K562 (cell line): ENCODE measurements around the gene CALHM3. TPM values are rescaled to one million over a fixed set of nuclear protein-coding genes. Genes with fewer than 3 reads are reported as not detected.

Experiments used
- ATAC-seq: fragments of 200-7000 bp; cut with Tn5 transposase; 3 replicates; pipeline ENCODE4 v1.9.1; 2020; ENCODE audit warnings: moderate library complexity
- BruUV-seq: library from RNA; stranded (reverse); fragments of 400-500 nt; replicated peaks from 2 replicates; lab custom pipeline; 2021; lab: Mats Ljungman, UMichigan
- CTCF ChIA-PET: fragments of 300-600 bp; formaldehyde crosslinking; extraction: SDS; loops from one replicate; lab custom pipeline; 2021; ENCODE audit warnings: low intra/inter-chr PET ratio; lab: Yijun Ruan, JAX
- POLR2A ChIA-PET: fragments of 300-600, 350-650 bp; sonication (Branson Sonifier 250); formaldehyde crosslinking; extraction: SDS; loops from one replicate; lab custom pipeline; 2021; ENCODE audit warnings: antibody characterized with exemption, inconsistent platforms; lab: Yijun Ruan, JAX
- DNase-seq, 4 experiments: peaks; one replicate each; pipeline versions ENCODE4 v3.0.0 to v3.0.0-alpha.2; 2011 to 2018; ENCODE audit warnings: low spot score in 3 of 4, mixed read lengths in 3 of 4; ENCODE audit errors: extremely low read depth in 1 of 4
- FAIRE-seq: peaks from 2 replicates; lab custom pipeline; 2011; peaks lifted over from hg19 to GRCh38; lab: Jason Lieb, UNC
- H2AFZ ChIP-seq: 2 replicates; pipeline ENCODE4 v1.6.0; 2011; ENCODE audit warnings: low read depth, low read length, control low read depth, inconsistent platforms
- H3K27ac ChIP-seq: fragments of 200-600 bp; 3 replicates; pipeline ENCODE4 v1.8.0; 2011; ENCODE audit warnings: low read depth, mild to moderate bottlenecking, control low read depth, inconsistent platforms, low read length, moderate library complexity, mixed read lengths; ENCODE audit errors: extremely low read depth
- H3K27me3 ChIP-seq, 2 experiments: fragments of 300-600 bp in 1 of 2; 2 replicates in 1 of 2; 3 replicates in 1 of 2; pipeline versions ENCODE4 v1.6.0 to v1.8.0; 2011; ENCODE audit warnings: inconsistent platforms in 2 of 2, low read length in 2 of 2, mild to moderate bottlenecking in 1 of 2, mixed read lengths in 1 of 2, moderate library complexity in 1 of 2; ENCODE audit not compliant: control insufficient read depth in 2 of 2, insufficient read depth in 2 of 2
- H3K36me3 ChIP-seq: fragments of 300-600 bp; 3 replicates; pipeline ENCODE4 v1.8.0; 2011; ENCODE audit warnings: mild to moderate bottlenecking, low read length, inconsistent platforms; ENCODE audit not compliant: control insufficient read depth, insufficient read depth
- H3K4me1 ChIP-seq, 2 experiments: fragments of 200-600 bp in 1 of 2; replicated peaks in 1 of 2; 2 replicates in 1 of 2; 3 replicates in 1 of 2; pipeline versions ENCODE4 v1.5.1 to v1.8.0; 2011; ENCODE audit warnings: inconsistent platforms in 2 of 2, low read length in 2 of 2, mild to moderate bottlenecking in 1 of 2, mixed read lengths in 1 of 2, moderate library complexity in 1 of 2; ENCODE audit not compliant: control insufficient read depth in 2 of 2, insufficient read depth in 2 of 2
- H3K4me2 ChIP-seq: 2 replicates; pipeline ENCODE4 v1.6.1; 2011; ENCODE audit warnings: low read length, control low read depth, inconsistent platforms, mixed read lengths; ENCODE audit not compliant: insufficient read depth
- H3K4me3 ChIP-seq: fragments of 200-600 bp; sonication (generic), shearing (Covaris generic); 2 replicates; pipeline ENCODE4 v1.5.1; 2016; ENCODE audit warnings: control low read depth, inconsistent platforms
- H3K79me2 ChIP-seq: fragments of 200-600 bp; 3 replicates; pipeline ENCODE4 v1.8.0; 2011; ENCODE audit warnings: low read length, inconsistent platforms; ENCODE audit not compliant: control insufficient read depth, insufficient read depth
- H3K9ac ChIP-seq, 2 experiments: 2 replicates each; pipeline versions ENCODE4 v1.6.0 to v1.6.1; 2011; ENCODE audit warnings: low read depth in 2 of 2, low read length in 2 of 2, control low read depth in 1 of 2, inconsistent platforms in 1 of 2, mild to moderate bottlenecking in 1 of 2, mixed read lengths in 1 of 2; ENCODE audit not compliant: insufficient read depth in 1 of 2
- H3K9me1 ChIP-seq: one replicate; pipeline ENCODE4 v1.6.0; 2011; ENCODE audit warnings: inconsistent platforms, mild to moderate bottlenecking, low read length, moderate library complexity; ENCODE audit not compliant: control insufficient read depth, insufficient read depth
- H3K9me3 ChIP-seq: replicated peaks from 2 replicates; pipeline ENCODE4 v1.5.1; 2011; ENCODE audit warnings: low read depth, low read length, inconsistent platforms; ENCODE audit not compliant: control insufficient read depth, insufficient read depth
- H4K20me1 ChIP-seq: replicated peaks from 2 replicates; pipeline ENCODE4 v1.6.1; 2011; ENCODE audit warnings: low read length, inconsistent platforms, mixed read lengths; ENCODE audit not compliant: control insufficient read depth, insufficient read depth
- EHMT2 ChIP-seq: fragments of 450-650 bp; IDR thresholded peaks from 2 replicates; pipeline ENCODE4 v1.6.1; 2018; ENCODE audit warnings: antibody characterized with exemption
- HMG20A ChIP-seq: fragments of 450-650 bp; formaldehyde crosslinking; conservative IDR thresholded peaks from 2 replicates; pipeline ENCODE4 v1.4.0; 2020; ENCODE audit warnings: mild to moderate bottlenecking, mixed read lengths
- NR2C2 ChIP-seq, 2 experiments: fragments of 200-800 bp in 1 of 2; sonication (Bioruptor generic) in 1 of 2; sonication (generic) in 1 of 2; formaldehyde crosslinking in 1 of 2; IDR thresholded peaks; 2 replicates each; pipeline versions ENCODE4 v1.6.1 to v1.8.0; 2016 to 2022; ENCODE audit warnings: mild to moderate bottlenecking in 1 of 2, missing compliant biosample characterization in 1 of 2, missing genetic modification characterization in 1 of 2, missing genetic modification reagents in 1 of 2
- WGBS: fragments of 100-300 bp; shearing (Covaris generic); methylation state at CpG from one replicate; pipeline ENCODE4 v1.1.6; 2016; ENCODE audit warnings: low coverage, mixed read lengths; ENCODE audit not compliant: insufficient coverage; ENCODE audit errors: missing lambda C conversion rate; 5-methylcytosine and 5-hydroxymethylcytosine counted together
- in situ Hi-C: fragments of 300-500 bp; cut with MboI; formaldehyde crosslinking; loops from 4 replicates; pipeline ENCODE4 v1.15.0; 2018; ENCODE audit warnings: inconsistent platforms, mixed read lengths
- intact Hi-C: fragments of 100-400 bp; cut with micrococcal nuclease; formaldehyde crosslinking; loops from 2 replicates; pipeline ENCODE4 v1.14.2; 2022
- polyA plus RNA-seq, 8 experiments: library from polyadenylated mRNA; depleted of rRNA in 4 of 8; stranded (reverse) in 5 of 8; unstranded in 3 of 8; fragments of >200 nt; fragmentation: Nextera tagmentation in 2 of 8; fragmentation: Illumina TruSeq in 1 of 8; extraction: Ambion mirVana in 2 of 8; extraction: Trizol in 1 of 8; gene quantifications; 2 replicates each; pipeline versions ENCODE4 v1.2.1 to v1.2.3, GENCODE V29; 2011 to 2014; ENCODE audit warnings: inconsistent platforms in 1 of 8, missing spikeins in 1 of 8
- total RNA-seq, 7 experiments: library from RNA; depleted of rRNA in 6 of 7; stranded (reverse); fragments of >200 nt in 6 of 7; fragmentation: Illumina TruSeq in 2 of 7; extraction: Trizol in 2 of 7; gene quantifications; 2 replicates each; pipeline versions ENCODE4 v1.2.1 to v1.2.3, GENCODE V29; 2011 to 2021; ENCODE audit warnings: low replicate concordance in 1 of 7

The CALHM3 gene
- total and polyA plus RNA-seq, 9 of the 15 experiments (the other 6 are each of a cell fraction or from before 2014, with no cell fraction given), result not detected

GRCh38 chr10:103480521-103480920 lies 1.5 kb upstream of the CALHM3 start (continued):
- TF ChIP-seq NR2C2 (CRISPR knock-in tag; IDR thresholded peaks at IDR 0.05) (no peak), NR2C2 (tag; IDR thresholded peaks at IDR 0.05) (no peak)

GRCh38 chr10:103478671-103479070 lies 369 bp downstream of the CALHM3 start:
- FAIRE-seq, result no peak
- BruUV-seq, result no TSS peak

More at GRCh38 chr10:103478671-103479070, 369 bp downstream of the CALHM3 start:
- no peak overlapping the region for H3K27ac ChIP-seq
- H3K9me1 ChIP-seq, result no peaks in the 10 kb centered on the region
- ChIA-PET POLR2A (interaction anchor here (0.9 kb wide), 1 partner anchor 12 kb away, joined by 3 read pairs; no protein-coding TSS in a partner anchor), CTCF (no interaction called here)
- H3K4me1 ChIP-seq, result peaks cover 0 to 14% of the 10 kb centered on the region in 2 experiments; a peak in 2 of 5 replicates
- no peaks in the 10 kb centered on the region for H3K9me3 ChIP-seq
- no peak overlapping the region for H3K9ac ChIP-seq
- DNase-seq, result no peak
- TF ChIP-seq EHMT2 (no peak), HMG20A (CRISPR knock-in tag) (no peak)
- in situ Hi-C loops (loop anchor here (5.0 kb wide), 1 partner anchor 66 kb away; no protein-coding TSS in a partner anchor), intact Hi-C loops (no loop called here)
- H4K20me1 ChIP-seq, result no peaks in the 10 kb centered on the region
- no peak overlapping the region for H2AFZ ChIP-seq
- no peaks in the 10 kb centered on the region for H3K79me2 ChIP-seq
- ATAC-seq, result no peak
- 63% methylated on average over 15 of the region's 22 CpGs for WGBS
- no peak overlapping the region for H3K4me3 ChIP-seq
- no peak overlapping the region for H3K4me2 ChIP-seq
- H3K36me3 ChIP-seq, result no peaks in the 10 kb centered on the region
- H3K27me3 ChIP-seq, result no peaks in the 10 kb centered on the region
